ENCODE data around the gene THEMIS.
"Not testable (repeated sequence)": the region's sequence is repeated elsewhere in the genome, so short reads cannot be mapped to it uniquely, and the experiment has no call there.

THEMIS gene

DNA sequence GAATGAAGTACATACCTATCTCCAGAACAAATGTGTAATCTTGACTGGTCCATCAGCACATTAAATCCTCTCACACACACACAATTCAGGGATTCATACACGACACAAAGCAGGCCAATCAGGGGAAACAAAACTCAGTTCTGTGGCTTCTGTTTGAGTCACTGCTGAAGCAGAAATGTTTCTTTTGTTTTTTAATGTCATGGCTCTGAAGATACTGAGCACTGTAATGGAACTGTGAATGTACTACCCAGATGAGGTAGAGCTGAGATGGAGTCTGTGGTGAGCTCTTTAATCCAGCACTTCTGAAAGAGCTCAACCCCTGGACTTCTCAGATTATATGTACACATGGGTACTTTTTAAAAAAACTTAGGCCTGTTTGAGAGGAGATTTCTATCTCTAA is 116.4 kb downstream of the THEMIS start:
- H3K4me3 Mint-ChIP-seq, result no peak overlapping the region
- no peaks in the 10 kb centered on the region for H3K27me3 Mint-ChIP-seq
- no peak for DNase-seq
- peaks cover 23% of the 10 kb centered on the region for H3K36me3 Mint-ChIP-seq (ENCODE audit: low read depth)
- H3K27ac Mint-ChIP-seq, result peak overlapping the region; percentile 64
- H3K4me1 Mint-ChIP-seq, result peaks cover 72% of the 10 kb centered on the region
- no peaks in the 10 kb centered on the region for H3K9me3 Mint-ChIP-seq
- ATAC-seq, result peak; percentile 100

DNA sequence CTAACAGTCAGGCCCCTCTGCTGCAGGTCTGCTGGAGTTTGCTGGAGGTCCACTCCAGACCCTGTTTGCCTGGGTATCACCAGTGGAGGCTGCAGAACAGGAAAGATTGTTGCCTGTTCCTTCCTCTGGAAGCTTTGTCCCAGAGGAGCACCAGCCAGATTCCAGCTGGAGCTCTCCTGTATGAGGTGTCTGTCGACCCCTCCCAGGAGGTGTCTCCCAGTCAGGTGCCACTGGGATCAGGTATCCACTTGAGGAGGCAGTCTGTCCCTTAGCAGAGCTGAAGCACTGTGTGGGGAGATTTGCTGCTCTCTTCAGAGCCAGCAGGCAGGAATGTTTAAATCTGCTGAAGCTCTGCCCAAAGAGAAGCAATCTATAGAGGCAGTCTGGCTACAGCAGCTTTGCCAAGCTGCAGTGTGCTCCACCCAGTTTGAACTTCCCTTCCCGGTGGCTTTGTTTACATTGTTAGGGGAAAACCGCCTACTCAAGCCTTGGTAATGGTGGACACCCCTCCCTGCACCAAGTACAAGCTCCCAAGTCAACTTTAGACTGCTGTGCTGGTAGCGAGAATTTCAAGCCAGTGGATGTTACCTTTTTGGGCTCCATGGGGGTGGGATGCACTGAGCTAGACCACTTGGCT is 119.1 kb downstream of the THEMIS start:
- DNase-seq, ATAC-seq, H3K27me3 Mint-ChIP-seq, H3K27ac Mint-ChIP-seq, H3K4me3 Mint-ChIP-seq, H3K9me3 Mint-ChIP-seq: not testable (repeated sequence)
- Mint-ChIP-seq H3K36me3 (ENCODE audit: low read depth) (peaks cover 21% of the 10 kb centered on the region), H3K4me1 (peaks cover 78% of the 10 kb centered on the region)

DNA sequence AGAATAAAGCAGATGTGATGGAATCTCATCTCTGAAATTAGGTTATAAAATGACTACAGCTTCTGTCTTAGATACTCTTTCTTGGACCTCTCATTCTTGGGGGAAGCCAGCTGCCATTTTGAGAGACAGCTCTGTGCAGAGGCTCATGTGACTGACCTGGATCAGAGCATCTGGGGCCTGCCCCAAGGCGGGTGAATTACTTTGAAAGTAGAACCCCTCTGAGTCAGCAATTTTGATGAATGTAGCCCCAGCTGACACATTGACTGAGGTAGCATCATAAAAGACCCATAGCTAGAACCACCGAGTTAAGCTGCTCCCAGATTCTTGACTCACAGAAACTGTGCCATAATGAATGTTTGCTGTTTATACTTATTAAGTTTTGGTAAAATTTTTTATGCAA is 124.5 kb downstream of the THEMIS start:
- peaks cover 64% of the 10 kb centered on the region for H3K4me1 Mint-ChIP-seq
- no peak for DNase-seq

DNA sequence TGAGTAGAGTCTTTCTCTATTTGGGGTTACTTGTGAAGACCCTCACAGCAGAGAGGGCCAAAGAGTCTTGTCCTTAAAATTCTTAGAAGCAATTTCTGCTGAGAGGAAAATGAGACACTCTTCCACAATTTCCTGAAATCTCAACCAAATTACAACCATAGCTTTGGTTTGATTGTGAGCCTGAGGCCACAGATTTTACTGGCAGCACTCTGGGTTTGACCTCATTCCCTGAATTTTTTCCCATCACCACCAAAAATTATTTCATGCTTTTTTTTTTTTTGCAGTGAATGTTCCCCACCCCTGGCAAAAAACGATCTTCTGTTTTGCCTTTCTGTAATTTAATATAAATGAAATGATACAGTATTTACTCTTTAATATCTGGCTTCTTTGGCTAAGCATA is 125.5 kb downstream of the THEMIS start:
- peaks cover 26% of the 10 kb centered on the region for H3K36me3 Mint-ChIP-seq (ENCODE audit: low read depth)
- H3K27ac Mint-ChIP-seq, result peak overlapping the region; percentile 37
- no peak overlapping the region for H3K4me3 Mint-ChIP-seq
- no peaks in the 10 kb centered on the region for H3K27me3 Mint-ChIP-seq
- peaks cover 10% of the 10 kb centered on the region for H3K9me3 Mint-ChIP-seq
- H3K4me1 Mint-ChIP-seq, result peaks cover 63% of the 10 kb centered on the region
- DNase-seq (no peak), ATAC-seq (no peak)

More for the DNA sequence above, 124.5 kb downstream of the THEMIS start:
- Mint-ChIP-seq H3K27me3 (no peaks in the 10 kb centered on the region), H3K27ac (peak overlapping the region; percentile 71), H3K4me3 (no peak overlapping the region), H3K36me3 (ENCODE audit: low read depth) (peaks cover 24% of the 10 kb centered on the region), H3K9me3 (peaks cover 4% of the 10 kb centered on the region)
- peak; percentile 78 for ATAC-seq

DNA sequence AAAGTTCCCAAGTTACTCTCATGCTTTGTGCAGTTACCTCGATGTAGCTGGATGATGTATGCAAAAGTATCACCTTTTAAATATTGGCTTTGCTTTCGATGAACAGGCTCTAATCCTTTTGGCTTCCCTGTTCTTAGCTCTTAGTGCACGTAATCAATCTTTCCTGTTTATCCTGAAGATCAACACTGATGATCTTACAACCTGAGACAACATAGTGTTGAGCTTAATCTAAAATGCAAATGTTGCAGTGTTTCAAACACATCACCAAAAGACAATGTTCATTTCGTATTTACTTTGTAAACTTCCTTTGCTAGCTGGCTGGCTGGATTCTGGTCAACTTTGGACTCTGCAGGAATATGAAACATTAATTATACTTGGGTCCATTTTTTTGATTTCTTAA is 132.1 kb downstream of the THEMIS start:
- Mint-ChIP-seq H3K4me1 (peaks cover 54% of the 10 kb centered on the region), H3K27ac (no peak overlapping the region), H3K4me3 (no peak overlapping the region), H3K27me3 (no peaks in the 10 kb centered on the region), H3K36me3 (ENCODE audit: low read depth) (peaks cover 26% of the 10 kb centered on the region), H3K9me3 (peaks cover 14% of the 10 kb centered on the region)
- DNase-seq, result no peak
- ATAC-seq, result no peak

DNA sequence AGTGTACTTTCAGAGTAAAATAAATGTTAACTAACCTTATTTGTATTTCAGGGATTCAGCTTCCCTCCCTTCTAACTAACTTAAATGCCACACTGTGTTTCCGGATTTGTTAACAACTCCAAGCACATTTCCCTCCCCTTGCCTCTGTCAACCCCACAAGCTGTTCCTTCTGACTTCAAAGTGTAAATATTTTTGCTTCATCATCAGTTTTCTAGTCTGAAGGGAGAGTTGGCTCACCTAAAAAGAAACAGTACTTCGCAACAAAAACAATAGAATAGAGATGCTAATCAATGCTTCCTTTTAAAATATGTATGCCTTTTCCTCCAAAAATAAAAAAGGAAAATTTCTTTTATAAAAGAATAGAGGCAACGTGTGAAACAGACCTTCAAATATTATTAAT is 132.6 kb downstream of the THEMIS start:
- Mint-ChIP-seq H3K27ac (no peak overlapping the region), H3K36me3 (ENCODE audit: low read depth) (peaks cover 26% of the 10 kb centered on the region), H3K9me3 (peaks cover 14% of the 10 kb centered on the region), H3K4me1 (peaks cover 60% of the 10 kb centered on the region), H3K27me3 (no peaks in the 10 kb centered on the region), H3K4me3 (no peak overlapping the region)
- ATAC-seq, result no peak
- no peak for DNase-seq

DNA sequence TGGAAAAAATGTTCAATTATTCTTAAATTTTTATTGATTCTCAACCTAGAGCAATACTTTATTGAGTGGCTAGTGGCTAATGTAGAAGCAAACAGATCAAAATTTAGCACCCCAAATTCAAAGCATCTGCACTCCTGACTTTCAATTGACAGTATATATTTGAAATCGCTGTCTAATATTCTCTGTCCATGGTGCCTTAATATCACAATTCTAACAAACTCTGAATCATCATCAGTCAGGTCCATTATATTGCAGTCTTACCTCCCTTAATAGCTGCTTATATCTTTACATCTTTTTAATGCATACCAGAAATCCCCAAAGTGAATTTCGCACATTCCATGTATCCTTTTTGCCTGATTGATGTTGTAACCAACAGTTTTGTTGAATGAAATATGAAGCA is 134.9 kb downstream of the THEMIS start:
- no peak overlapping the region for H3K4me3 Mint-ChIP-seq
- peaks cover 9% of the 10 kb centered on the region for H3K9me3 Mint-ChIP-seq
- no peak overlapping the region for H3K27ac Mint-ChIP-seq
- DNase-seq (no peak), ATAC-seq (no peak)
- peaks cover 16% of the 10 kb centered on the region for H3K36me3 Mint-ChIP-seq (ENCODE audit: low read depth)
- peaks cover 75% of the 10 kb centered on the region for H3K4me1 Mint-ChIP-seq
- no peaks in the 10 kb centered on the region for H3K27me3 Mint-ChIP-seq

DNA sequence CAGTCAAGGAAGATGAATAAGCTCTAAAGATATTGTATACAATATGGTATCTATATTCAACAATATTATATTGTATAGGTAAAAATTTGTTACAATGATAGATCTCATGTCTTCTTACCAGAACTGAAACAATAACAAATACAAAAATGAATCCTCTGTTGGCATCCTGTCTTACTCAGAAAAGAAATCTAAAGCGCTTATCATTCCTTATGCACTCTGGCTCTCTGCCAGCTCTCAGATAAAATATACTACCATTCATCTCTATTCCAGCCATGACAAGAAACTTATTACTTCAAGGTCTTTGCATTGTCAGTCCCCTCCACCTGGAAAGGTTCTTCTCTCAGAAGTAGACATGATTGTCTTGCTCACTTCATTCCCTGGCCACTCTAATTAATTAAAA is 138.6 kb downstream of the THEMIS start:
- Mint-ChIP-seq H3K36me3 (ENCODE audit: low read depth) (peaks cover 7% of the 10 kb centered on the region), H3K27ac (peak overlapping the region; percentile 55), H3K27me3 (no peaks in the 10 kb centered on the region), H3K9me3 (peaks cover 3% of the 10 kb centered on the region), H3K4me1 (peaks cover 58% of the 10 kb centered on the region), H3K4me3 (no peak overlapping the region)
- ATAC-seq (no peak), DNase-seq (no peak)

DNA sequence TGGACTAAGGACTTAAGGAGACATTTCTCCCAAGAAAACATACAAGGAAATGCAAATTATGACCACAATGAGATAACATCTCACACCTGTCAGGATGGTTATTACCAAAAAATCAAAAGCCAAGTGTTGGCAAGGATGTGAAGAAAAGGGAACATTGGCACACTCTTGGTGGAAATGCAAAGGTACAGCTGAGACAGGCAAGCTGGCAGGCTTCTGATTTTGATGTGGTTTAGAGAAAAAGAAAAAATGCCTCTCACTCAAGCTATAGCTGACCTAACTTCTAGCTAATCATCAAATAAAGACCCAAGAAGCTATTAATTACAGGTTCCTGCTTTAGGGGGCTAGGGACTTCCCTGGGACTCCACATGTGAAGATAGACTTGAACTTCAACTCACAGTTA is 139.8 kb downstream of the THEMIS start:
- H3K4me1 Mint-ChIP-seq, result peaks cover 55% of the 10 kb centered on the region
- no peak overlapping the region for H3K27ac Mint-ChIP-seq
- peaks cover 11% of the 10 kb centered on the region for H3K36me3 Mint-ChIP-seq (ENCODE audit: low read depth)
- no peaks in the 10 kb centered on the region for H3K27me3 Mint-ChIP-seq
- H3K9me3 Mint-ChIP-seq, result peaks cover 6% of the 10 kb centered on the region
- DNase-seq, result no peak
- no peak for ATAC-seq
- H3K4me3 Mint-ChIP-seq, result no peak overlapping the region

DNA sequence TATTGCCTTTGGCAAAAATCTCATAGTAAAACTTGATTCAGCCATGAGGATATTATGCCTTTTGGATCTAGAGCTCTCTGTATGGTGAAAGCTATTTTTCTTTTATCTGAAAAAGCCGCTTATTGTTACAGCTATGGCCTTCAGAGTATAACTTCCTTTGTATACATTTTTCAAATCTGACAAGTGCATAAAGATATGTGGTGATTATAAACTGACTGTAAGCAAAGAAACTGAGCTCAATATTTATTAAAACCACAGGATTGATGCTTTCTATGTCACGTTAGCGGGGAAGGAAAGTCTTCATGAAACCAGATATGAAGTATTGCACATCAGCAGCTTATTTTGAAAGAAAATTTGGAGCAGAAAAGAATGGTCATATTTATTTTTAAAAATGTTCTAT is 151.8 kb downstream of the THEMIS start:
- no peak for ATAC-seq
- Mint-ChIP-seq H3K4me1 (peaks cover 70% of the 10 kb centered on the region), H3K9me3 (peaks cover under 1% of the 10 kb centered on the region), H3K4me3 (no peak overlapping the region), H3K27me3 (no peaks in the 10 kb centered on the region), H3K27ac (peak overlapping the region; percentile 59), H3K36me3 (ENCODE audit: low read depth) (peaks cover 6% of the 10 kb centered on the region)
- no peak for DNase-seq

DNA sequence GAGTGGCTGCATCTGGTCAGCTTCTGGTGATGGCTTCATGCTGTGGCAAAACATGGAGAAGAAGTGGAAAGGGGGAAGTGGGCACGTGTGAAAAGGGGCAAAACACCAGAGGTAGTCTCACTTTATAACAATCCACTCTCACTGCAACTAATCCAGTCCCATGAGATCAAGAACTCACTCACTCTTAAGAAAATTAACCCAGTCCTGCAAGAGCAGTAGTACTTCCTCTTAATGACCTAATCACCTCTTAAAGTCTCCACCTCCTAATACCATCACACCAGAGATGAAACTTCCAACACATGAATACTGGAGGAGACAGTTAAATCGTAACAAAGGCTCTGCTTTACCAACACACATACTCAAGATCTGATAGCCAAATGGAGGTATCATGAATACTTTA is 152.6 kb downstream of the THEMIS start:
- DNase-seq, result no peak
- Mint-ChIP-seq H3K4me1 (peaks cover 72% of the 10 kb centered on the region), H3K27ac (peak overlapping the region; percentile 73), H3K4me3 (peak overlapping the region; percentile 25), H3K9me3 (no peaks in the 10 kb centered on the region), H3K27me3 (no peaks in the 10 kb centered on the region), H3K36me3 (ENCODE audit: low read depth) (peaks cover 6% of the 10 kb centered on the region)
- peak; percentile 59 for ATAC-seq

DNA sequence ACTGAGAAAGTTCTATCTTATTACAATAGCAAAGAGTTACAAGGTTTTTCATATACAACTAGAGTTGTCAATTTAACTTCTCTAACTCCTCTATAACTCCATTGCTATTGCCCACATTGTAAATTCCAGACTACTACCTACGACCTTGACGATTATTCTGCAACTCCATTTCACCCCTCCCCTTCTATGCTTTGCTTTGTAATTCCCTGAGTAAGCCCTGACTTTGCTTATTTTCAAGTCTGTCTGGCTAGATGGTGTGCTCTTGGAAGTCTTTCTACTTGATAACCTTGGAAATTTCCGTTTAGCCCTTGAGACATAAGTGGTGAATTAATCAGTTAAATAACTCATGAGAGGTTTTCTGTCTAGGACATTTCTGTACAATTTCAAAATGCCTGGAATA is 162.4 kb downstream of the THEMIS start:
- Mint-ChIP-seq H3K36me3 (ENCODE audit: low read depth) (peaks cover 15% of the 10 kb centered on the region), H3K9me3 (no peaks in the 10 kb centered on the region), H3K4me3 (no peak overlapping the region), H3K4me1 (peaks cover 48% of the 10 kb centered on the region), H3K27me3 (no peaks in the 10 kb centered on the region), H3K27ac (peak overlapping the region; percentile 59)
- no peak for DNase-seq
- ATAC-seq, result no peak

DNA sequence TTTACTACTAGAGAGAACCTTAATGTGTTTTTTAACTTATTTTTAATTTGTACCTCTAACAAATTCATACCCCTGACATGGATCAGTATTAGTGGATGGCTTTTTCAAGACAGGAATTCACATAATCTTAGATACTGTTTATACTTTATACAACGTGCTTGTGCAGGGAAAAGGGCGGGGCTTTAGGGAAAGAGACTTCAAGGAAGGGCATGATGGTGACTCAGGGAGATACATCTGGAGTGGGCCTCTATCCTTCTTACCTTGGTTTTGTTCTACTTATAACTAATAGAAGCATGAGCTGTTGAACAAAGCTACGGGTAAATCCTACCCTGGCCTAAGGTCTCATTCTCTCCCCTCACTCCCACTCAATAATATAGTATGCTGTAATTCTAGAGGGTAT is 163.1 kb downstream of the THEMIS start:
- H3K4me1 Mint-ChIP-seq, result peaks cover 50% of the 10 kb centered on the region
- DNase-seq (no peak), ATAC-seq (no peak)
- H3K9me3 Mint-ChIP-seq, result no peaks in the 10 kb centered on the region
- H3K27ac Mint-ChIP-seq, result no peak overlapping the region
- H3K36me3 Mint-ChIP-seq (ENCODE audit: low read depth), result peaks cover 12% of the 10 kb centered on the region
- no peaks in the 10 kb centered on the region for H3K27me3 Mint-ChIP-seq
- no peak overlapping the region for H3K4me3 Mint-ChIP-seq

DNA sequence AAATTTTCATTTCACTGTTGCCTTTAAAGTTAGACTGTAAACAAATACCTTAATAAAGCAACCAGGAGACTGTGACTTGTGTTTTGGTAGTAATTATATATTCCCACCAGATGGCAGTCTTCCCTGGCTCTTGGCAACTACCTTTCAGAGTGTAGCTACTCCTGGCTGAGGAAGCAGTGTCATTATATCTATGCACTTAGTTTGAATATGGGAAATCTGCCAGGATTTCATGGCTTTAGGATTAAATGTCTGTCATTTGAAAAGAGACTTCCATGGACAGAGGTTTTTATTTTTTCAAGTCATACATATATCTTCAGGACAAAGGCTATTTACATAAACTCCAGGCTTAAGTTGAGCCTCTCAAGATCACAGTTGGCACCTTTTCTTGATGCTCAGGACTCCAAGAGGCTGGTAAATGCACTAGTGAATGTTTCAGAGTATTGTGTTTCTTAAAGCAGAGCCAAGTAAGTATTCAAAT is 163.8 kb downstream of the THEMIS start:
- no peak overlapping the region for H3K27ac Mint-ChIP-seq
- no peaks in the 10 kb centered on the region for H3K9me3 Mint-ChIP-seq
- peaks cover 10% of the 10 kb centered on the region for H3K36me3 Mint-ChIP-seq (ENCODE audit: low read depth)
- no peak overlapping the region for H3K4me3 Mint-ChIP-seq
- H3K4me1 Mint-ChIP-seq, result peaks cover 50% of the 10 kb centered on the region
- DNase-seq (peak; percentile 16), ATAC-seq (peak; percentile 76)
- H3K27me3 Mint-ChIP-seq, result no peaks in the 10 kb centered on the region

DNA sequence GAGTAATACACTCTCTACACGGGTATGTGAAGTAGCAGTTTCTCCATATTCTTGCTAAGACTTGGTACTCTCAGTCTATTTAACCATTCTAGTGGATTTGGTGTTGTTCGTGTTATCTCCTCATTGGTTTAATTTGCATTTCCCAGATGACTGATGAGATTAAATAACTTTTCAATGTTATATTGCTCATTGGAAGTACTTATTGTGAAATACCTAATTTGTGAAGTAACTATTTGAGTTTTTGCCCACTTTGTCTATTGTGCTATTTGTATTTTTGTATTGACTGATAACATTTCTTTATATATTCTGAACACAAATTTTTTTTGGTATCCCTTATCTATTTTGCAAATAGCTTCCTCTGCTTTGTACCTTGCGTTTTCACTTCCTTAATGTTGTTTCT is 167.9 kb downstream of the THEMIS start:
- H3K27ac Mint-ChIP-seq, result no peak overlapping the region
- peaks cover 52% of the 10 kb centered on the region for H3K4me1 Mint-ChIP-seq
- H3K9me3 Mint-ChIP-seq, result no peaks in the 10 kb centered on the region
- DNase-seq (no peak), ATAC-seq (no peak)
- H3K4me3 Mint-ChIP-seq, result no peak overlapping the region
- H3K27me3 Mint-ChIP-seq, result no peaks in the 10 kb centered on the region
- H3K36me3 Mint-ChIP-seq (ENCODE audit: low read depth), result peaks cover 7% of the 10 kb centered on the region
